ENCODE measurements around the gene SEMG1. TPM values are rescaled to one million over a fixed set of nuclear protein-coding genes. Genes with fewer than 3 reads are reported as not detected.

SEMG1 gene
- total RNA-seq, 1 donor from 2014 or later, result not detected

DNA sequence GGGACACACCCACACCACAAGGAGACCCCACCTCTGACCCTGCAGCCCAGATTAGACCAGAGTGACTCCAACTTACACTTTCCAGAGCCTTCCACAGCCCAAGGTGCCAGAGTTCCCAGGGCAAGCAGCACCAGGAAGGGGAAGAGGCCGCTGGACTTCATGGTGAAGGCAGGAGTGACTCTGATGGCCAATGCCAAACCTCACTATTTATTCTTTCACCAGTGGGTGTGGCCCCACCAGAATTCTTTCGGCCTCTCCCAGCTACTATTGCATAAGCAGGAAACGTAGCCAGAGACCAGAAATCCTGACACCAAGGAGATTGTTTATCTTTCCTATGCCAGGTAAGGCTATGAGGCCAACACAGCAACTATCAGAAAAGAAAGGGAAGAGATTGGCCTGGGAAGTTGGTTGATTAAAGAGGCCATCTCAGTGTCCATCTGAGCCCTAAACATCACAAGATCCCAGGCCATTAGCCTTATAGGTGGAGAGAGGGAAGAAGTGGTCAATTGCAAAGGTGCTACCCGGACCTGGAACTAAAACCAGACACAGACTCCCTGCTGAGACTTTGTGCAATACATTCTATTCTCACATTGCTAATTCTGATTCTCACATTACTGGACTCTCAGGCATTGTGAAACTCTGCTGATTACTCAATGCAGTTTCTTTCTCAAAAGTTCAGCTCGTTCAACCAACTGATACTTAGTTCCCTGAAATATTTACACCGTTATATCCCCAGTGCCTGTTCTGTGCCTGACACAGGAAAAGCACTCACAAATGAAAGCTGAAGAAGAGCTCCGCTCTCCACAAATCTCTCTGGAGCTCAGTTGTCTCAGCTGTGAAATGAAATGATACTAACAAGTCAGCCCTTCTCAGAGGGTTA is 47.8 kb downstream of the SEMG1 start, which contains the start of gene SLPI:
Gene SLPI (minus strand): TSS at position 182 of the 880 bp plus-strand sequence. CDS start 21 bp downstream, at position 161.
- no peak for DNase-seq (ENCODE audit: low spot score in 2 of 2)

DNA sequence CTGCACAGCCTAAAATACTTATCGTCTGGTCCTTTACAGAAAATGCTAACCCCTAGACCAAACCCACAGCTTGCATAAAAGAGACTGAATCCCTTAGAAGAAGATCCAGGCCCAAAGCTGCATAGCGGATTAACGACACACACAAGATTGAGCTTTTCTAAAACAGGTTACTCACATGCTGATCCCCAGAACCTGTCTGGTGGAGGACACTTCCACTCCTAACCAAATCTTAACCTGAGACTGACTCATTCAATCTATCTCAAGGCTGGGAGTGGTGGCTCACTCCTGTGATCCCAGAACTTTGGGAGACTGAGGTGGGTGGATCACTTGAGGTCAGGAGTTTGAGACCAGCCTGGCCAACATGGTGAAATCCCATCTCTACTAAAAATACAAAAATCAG is 50.3 kb downstream of the SEMG1 start:
- Histone ChIP-seq H3K27ac (no peak overlapping the region), H3K4me1 (no peaks in the 10 kb centered on the region), H3K4me3 (no peak overlapping the region), H3K27me3 (no peaks in the 10 kb centered on the region), H3K9me3 (no peaks in the 10 kb centered on the region), H3K36me3 (no peaks in the 10 kb centered on the region)
- no peak for DNase-seq (ENCODE audit: low spot score in 2 of 2)
- TF ChIP-seq, protein P1, sequence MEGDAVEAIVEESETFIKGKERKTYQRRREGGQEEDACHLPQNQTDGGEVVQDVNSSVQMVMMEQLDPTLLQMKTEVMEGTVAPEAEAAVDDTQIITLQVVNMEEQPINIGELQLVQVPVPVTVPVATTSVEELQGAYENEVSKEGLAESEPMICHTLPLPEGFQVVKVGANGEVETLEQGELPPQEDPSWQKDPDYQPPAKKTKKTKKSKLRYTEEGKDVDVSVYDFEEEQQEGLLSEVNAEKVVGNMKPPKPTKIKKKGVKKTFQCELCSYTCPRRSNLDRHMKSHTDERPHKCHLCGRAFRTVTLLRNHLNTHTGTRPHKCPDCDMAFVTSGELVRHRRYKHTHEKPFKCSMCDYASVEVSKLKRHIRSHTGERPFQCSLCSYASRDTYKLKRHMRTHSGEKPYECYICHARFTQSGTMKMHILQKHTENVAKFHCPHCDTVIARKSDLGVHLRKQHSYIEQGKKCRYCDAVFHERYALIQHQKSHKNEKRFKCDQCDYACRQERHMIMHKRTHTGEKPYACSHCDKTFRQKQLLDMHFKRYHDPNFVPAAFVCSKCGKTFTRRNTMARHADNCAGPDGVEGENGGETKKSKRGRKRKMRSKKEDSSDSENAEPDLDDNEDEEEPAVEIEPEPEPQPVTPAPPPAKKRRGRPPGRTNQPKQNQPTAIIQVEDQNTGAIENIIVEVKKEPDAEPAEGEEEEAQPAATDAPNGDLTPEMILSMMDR (IDR thresholded peaks at IDR 0.05), result no peak
- intact Hi-C loops (cut with DNase I), result no loop called here

More for the DNA sequence above, 47.8 kb downstream of the SEMG1 start, which contains the start of gene SLPI:
- Histone ChIP-seq H3K27me3 (no peaks in the 10 kb centered on the region), H3K4me1 (no peaks in the 10 kb centered on the region), H3K9me3 (no peaks in the 10 kb centered on the region), H3K27ac (no peak within 1 kb of the TSS), H3K36me3 (no peaks in the 10 kb centered on the region), H3K4me3 (no peak within 1 kb of the TSS)
- intact Hi-C loops (cut with DNase I), result no loop called here
- TF ChIP-seq, protein P1 (IDR thresholded peaks at IDR 0.05), result no peak

DNA sequence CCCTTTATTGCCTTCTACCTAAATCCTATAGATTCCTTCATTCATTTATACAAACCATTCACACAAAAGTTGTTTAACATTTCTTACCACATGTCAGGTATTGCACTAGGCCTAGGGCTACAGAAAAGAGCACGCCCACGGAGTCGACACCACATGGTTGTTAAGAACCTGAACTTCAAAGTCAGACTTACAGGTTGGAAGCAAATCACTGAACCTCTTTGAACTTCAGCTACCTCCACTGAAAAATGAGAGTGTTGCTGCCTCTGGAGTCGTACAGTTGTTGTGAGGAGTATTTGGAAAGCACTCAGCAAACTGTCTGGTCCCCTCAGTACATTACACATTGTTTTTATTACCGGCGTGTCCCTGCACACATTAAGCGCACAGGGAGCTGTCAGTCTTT is 50.9 kb downstream of the SEMG1 start:
- no peak for DNase-seq (ENCODE audit: low spot score in 2 of 2)
- no peaks in the 10 kb centered on the region for H3K36me3 ChIP-seq
- H3K27ac ChIP-seq, result no peak overlapping the region
- no peaks in the 10 kb centered on the region for H3K4me1 ChIP-seq
- TF ChIP-seq, protein P1 (IDR thresholded peaks at IDR 0.05), result no peak
- no peaks in the 10 kb centered on the region for H3K9me3 ChIP-seq
- H3K4me3 ChIP-seq, result no peak overlapping the region
- intact Hi-C loops (cut with DNase I), result no loop called here
- H3K27me3 ChIP-seq, result no peaks in the 10 kb centered on the region

DNA sequence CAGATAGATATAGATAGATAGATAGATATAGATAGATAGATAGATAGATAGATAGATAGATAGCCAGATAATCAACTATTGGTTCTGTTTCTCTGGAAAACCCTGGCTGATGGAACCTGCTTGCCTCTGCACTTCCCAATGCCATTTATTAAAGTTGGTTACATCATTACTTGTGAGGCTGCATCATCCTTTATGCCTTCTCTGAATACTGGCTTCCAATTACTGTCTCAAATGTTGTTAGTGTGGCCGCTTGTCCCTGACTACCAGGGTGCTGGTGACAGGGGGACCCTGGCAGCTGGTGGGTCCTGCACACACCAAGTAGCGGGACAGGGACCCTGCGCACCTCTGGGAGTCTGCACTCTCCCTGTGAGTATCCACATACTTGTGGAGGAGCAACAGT is 51.4 kb downstream of the SEMG1 start:
- Histone ChIP-seq H3K4me1 (no peaks in the 10 kb centered on the region), H3K27me3 (no peaks in the 10 kb centered on the region), H3K36me3 (no peaks in the 10 kb centered on the region), H3K27ac (no peak overlapping the region), H3K9me3 (no peaks in the 10 kb centered on the region), H3K4me3 (no peak overlapping the region)
- intact Hi-C loops (cut with DNase I), result no loop called here
- no peak for DNase-seq (ENCODE audit: low spot score in 2 of 2)
- TF ChIP-seq, protein P1 (IDR thresholded peaks at IDR 0.05), result no peak

DNA sequence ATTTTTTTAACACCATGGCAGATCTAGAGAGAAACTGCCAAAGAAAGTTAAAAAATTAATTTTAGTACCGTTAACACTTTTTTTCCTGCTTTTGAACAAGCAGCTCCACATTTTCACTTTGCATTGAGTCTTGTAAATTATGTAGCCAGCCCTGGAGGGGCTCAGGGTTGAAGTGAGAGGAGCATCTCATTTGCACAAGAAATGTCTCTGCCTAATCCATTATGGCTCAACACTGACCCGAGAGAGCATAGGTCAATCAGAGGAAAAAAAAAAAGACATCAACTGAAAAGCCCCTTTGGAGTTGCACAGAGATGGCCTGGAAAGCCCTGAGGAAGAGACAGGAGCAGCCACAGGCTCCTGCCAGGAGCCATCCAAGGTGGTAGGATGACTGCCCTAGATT is 51.8 kb downstream of the SEMG1 start:
- no peaks in the 10 kb centered on the region for H3K9me3 ChIP-seq
- no peak for DNase-seq (ENCODE audit: low spot score in 2 of 2)
- intact Hi-C loops (cut with DNase I), result no loop called here

More for the DNA sequence above, 51.8 kb downstream of the SEMG1 start:
- Histone ChIP-seq H3K4me1 (no peaks in the 10 kb centered on the region), H3K36me3 (no peaks in the 10 kb centered on the region), H3K4me3 (no peak overlapping the region), H3K27me3 (no peaks in the 10 kb centered on the region), H3K27ac (no peak overlapping the region)
- TF ChIP-seq, protein P1 (IDR thresholded peaks at IDR 0.05), result no peak

Other genes starting within 250 kb of the SEMG1 start
- gene TOMM34, start 246.6 kb upstream of the SEMG1 start, total RNA-seq, result 11.1 TPM
- 20.6 TPM for gene STK4, start 240.5 kb upstream of the SEMG1 start, total RNA-seq
- not detected for gene KCNS1, start 105.9 kb upstream of the SEMG1 start, total RNA-seq
- not detected for gene WFDC5, start 91.9 kb upstream of the SEMG1 start, total RNA-seq
- gene WFDC12, start 82.6 kb upstream of the SEMG1 start, total RNA-seq, result not detected
- not detected for gene PI3, start 32.1 kb upstream of the SEMG1 start, total RNA-seq
- gene SEMG2, start 14.3 kb downstream of the SEMG1 start, total RNA-seq, result not detected
- 223 TPM for gene SLPI, start 47.5 kb downstream of the SEMG1 start, total RNA-seq
- gene RBPJL, start 99.8 kb downstream of the SEMG1 start, total RNA-seq, result not detected
- gene MATN4, start 101.3 kb downstream of the SEMG1 start, total RNA-seq, result 0.21 TPM
- 63.8 TPM for gene SDC4, start 141.4 kb downstream of the SEMG1 start, total RNA-seq
- gene SYS1, start 156.1 kb downstream of the SEMG1 start, total RNA-seq, result 27.4 TPM
- gene TP53TG5, start 171.3 kb downstream of the SEMG1 start, total RNA-seq, result not detected
- 100 TPM for gene DBNDD2, start 201.3 kb downstream of the SEMG1 start, total RNA-seq
- 142 TPM for gene PIGT, start 209.1 kb downstream of the SEMG1 start, total RNA-seq

Measured in ascending aorta (tissue), 2 donors.